ENCODE data around the gene RBMS1. TPM values are rescaled to one million over a fixed set of nuclear protein-coding genes. Genes with fewer than 3 reads are reported as not detected.

Gene RBMS1
- total and polyA plus RNA-seq, 2 of the 13 experiments (the other 11 are each of a cell fraction or from before 2014, with no cell fraction given), result 55.5 to 110 TPM

DNA sequence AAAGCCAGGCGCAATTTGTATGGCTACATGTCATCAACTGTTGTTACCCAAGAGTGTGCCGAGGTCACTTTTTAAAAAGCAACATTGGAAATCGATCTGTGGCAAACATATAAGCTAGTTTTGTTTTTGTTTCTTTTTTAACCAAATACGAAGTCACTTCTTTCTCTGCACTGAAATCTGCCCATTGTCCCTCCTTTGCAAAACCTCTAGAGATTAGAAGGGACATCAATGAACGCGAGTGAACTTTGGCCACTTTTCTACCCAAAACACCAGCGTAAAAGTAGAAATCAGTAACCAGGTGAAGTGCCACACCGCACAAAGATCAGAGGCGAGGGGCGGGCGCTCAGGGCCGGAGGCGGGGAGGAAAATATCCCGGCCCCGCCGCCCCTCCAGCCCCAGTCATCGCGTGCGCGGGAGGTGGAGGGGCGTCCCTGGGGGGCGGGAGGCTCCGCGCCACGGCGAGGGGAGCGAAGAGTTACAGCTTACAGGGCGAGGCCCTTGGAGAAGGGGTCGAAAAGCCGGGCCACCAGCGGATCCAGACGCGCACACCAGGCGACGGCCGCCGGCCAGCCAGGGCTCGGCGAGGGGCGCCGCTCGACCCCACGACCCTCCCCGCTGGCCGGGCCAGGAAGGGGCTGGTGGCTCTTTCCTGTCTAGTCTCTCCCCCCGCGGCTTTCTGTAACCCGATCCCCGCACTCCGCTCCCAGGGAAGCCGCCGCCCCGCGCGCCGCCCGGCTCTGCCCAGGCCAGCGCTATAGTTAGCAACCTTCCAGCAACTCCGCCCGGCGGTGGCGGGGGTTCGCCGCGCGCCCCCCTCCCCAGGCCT, 993 bp downstream of the RBMS1 start (continued):
- TF ChIP-seq, protein P1, sequence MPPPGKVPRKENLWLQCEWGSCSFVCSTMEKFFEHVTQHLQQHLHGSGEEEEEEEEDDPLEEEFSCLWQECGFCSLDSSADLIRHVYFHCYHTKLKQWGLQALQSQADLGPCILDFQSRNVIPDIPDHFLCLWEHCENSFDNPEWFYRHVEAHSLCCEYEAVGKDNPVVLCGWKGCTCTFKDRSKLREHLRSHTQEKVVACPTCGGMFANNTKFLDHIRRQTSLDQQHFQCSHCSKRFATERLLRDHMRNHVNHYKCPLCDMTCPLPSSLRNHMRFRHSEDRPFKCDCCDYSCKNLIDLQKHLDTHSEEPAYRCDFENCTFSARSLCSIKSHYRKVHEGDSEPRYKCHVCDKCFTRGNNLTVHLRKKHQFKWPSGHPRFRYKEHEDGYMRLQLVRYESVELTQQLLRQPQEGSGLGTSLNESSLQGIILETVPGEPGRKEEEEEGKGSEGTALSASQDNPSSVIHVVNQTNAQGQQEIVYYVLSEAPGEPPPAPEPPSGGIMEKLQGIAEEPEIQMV (CRISPR knock-in tag; IDR thresholded peaks at IDR 0.05; ENCODE audit: low read depth), result peak; percentile 85
- TF ChIP-seq NFIB (CRISPR knock-in tag; IDR thresholded peaks at IDR 0.05; ENCODE audit: borderline replicate concordance), result no peak
- TF ChIP-seq, protein P2, sequence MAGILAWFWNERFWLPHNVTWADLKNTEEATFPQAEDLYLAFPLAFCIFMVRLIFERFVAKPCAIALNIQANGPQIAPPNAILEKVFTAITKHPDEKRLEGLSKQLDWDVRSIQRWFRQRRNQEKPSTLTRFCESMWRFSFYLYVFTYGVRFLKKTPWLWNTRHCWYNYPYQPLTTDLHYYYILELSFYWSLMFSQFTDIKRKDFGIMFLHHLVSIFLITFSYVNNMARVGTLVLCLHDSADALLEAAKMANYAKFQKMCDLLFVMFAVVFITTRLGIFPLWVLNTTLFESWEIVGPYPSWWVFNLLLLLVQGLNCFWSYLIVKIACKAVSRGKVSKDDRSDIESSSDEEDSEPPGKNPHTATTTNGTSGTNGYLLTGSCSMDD (CRISPR knock-in tag; IDR thresholded peaks at IDR 0.05), result no peak
- TF ChIP-seq, protein P3, sequence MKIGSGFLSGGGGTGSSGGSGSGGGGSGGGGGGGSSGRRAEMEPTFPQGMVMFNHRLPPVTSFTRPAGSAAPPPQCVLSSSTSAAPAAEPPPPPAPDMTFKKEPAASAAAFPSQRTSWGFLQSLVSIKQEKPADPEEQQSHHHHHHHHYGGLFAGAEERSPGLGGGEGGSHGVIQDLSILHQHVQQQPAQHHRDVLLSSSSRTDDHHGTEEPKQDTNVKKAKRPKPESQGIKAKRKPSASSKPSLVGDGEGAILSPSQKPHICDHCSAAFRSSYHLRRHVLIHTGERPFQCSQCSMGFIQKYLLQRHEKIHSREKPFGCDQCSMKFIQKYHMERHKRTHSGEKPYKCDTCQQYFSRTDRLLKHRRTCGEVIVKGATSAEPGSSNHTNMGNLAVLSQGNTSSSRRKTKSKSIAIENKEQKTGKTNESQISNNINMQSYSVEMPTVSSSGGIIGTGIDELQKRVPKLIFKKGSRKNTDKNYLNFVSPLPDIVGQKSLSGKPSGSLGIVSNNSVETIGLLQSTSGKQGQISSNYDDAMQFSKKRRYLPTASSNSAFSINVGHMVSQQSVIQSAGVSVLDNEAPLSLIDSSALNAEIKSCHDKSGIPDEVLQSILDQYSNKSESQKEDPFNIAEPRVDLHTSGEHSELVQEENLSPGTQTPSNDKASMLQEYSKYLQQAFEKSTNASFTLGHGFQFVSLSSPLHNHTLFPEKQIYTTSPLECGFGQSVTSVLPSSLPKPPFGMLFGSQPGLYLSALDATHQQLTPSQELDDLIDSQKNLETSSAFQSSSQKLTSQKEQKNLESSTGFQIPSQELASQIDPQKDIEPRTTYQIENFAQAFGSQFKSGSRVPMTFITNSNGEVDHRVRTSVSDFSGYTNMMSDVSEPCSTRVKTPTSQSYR (CRISPR knock-in tag; IDR thresholded peaks at IDR 0.05; ENCODE audit: borderline replicate concordance), result peak; percentile 80; the same call in 1 of the 2 replicates
- no peak for TF ChIP-seq TRIM24 (CRISPR knock-in tag; IDR thresholded peaks at IDR 0.05)
- TF ChIP-seq, protein P4, sequence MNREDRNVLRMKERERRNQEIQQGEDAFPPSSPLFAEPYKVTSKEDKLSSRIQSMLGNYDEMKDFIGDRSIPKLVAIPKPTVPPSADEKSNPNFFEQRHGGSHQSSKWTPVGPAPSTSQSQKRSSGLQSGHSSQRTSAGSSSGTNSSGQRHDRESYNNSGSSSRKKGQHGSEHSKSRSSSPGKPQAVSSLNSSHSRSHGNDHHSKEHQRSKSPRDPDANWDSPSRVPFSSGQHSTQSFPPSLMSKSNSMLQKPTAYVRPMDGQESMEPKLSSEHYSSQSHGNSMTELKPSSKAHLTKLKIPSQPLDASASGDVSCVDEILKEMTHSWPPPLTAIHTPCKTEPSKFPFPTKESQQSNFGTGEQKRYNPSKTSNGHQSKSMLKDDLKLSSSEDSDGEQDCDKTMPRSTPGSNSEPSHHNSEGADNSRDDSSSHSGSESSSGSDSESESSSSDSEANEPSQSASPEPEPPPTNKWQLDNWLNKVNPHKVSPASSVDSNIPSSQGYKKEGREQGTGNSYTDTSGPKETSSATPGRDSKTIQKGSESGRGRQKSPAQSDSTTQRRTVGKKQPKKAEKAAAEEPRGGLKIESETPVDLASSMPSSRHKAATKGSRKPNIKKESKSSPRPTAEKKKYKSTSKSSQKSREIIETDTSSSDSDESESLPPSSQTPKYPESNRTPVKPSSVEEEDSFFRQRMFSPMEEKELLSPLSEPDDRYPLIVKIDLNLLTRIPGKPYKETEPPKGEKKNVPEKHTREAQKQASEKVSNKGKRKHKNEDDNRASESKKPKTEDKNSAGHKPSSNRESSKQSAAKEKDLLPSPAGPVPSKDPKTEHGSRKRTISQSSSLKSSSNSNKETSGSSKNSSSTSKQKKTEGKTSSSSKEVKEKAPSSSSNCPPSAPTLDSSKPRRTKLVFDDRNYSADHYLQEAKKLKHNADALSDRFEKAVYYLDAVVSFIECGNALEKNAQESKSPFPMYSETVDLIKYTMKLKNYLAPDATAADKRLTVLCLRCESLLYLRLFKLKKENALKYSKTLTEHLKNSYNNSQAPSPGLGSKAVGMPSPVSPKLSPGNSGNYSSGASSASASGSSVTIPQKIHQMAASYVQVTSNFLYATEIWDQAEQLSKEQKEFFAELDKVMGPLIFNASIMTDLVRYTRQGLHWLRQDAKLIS (CRISPR knock-in tag; IDR thresholded peaks at IDR 0.05), result no peak
- TF ChIP-seq, protein P5, sequence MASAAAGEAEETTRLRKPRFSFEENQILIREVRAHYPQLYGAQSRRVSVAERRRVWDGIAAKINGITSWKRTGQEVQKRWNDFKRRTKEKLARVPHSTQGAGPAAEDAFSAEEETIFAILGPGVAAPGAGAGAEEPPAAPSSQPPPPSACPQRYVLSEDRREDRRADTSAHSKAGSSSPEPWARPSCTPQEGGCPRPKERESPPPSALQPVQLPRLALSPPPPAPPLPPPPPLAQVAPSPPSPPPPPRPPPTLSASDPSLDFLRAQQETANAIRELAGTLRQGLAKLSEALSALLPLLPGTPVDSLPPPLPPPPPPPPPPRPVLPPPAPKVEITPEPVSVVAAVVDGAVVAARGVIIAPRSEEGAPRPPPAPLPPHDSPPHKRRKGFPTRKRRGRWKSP (CRISPR knock-in tag; IDR thresholded peaks at IDR 0.05), result peak; percentile 70; the same call in 1 of the 2 replicates
- TF ChIP-seq HNRNPH1 (optimal IDR thresholded peaks at IDR 0.05; ENCODE audit: low read depth, low read length), result no peak
- TF ChIP-seq CBX2 (IDR thresholded peaks at IDR 0.05; ENCODE audit: low read depth, low read length), result no peak
- no peak for TF ChIP-seq CBX2 (CRISPR knock-in tag; IDR thresholded peaks at IDR 0.05; ENCODE audit: low read depth)
- TF ChIP-seq, protein P6, sequence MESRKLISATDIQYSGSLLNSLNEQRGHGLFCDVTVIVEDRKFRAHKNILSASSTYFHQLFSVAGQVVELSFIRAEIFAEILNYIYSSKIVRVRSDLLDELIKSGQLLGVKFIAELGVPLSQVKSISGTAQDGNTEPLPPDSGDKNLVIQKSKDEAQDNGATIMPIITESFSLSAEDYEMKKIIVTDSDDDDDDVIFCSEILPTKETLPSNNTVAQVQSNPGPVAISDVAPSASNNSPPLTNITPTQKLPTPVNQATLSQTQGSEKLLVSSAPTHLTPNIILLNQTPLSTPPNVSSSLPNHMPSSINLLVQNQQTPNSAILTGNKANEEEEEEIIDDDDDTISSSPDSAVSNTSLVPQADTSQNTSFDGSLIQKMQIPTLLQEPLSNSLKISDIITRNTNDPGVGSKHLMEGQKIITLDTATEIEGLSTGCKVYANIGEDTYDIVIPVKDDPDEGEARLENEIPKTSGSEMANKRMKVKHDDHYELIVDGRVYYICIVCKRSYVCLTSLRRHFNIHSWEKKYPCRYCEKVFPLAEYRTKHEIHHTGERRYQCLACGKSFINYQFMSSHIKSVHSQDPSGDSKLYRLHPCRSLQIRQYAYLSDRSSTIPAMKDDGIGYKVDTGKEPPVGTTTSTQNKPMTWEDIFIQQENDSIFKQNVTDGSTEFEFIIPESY (CRISPR knock-in tag; IDR thresholded peaks at IDR 0.05), result no peak

All from HepG2 (cell line).